ENCODE results near the gene CLEC10A. TPM values are rescaled to one million over a fixed set of nuclear protein-coding genes. Genes with fewer than 3 reads are reported as not detected.

CLEC10A gene
- polyA plus RNA-seq, 3 donors: 22.7 to 69.4 (median 61.9) TPM

- no peak overlapping the region for H3K4me2 ChIP-seq (replicated peaks; ENCODE audit: extremely low read depth, low read length, poor library complexity, severe bottlenecking)
- peaks cover 7% of the 10 kb centered on the region for H3K79me2 ChIP-seq (ENCODE audit: insufficient read depth, low read length)
- intact Hi-C loops (cut with micrococcal nuclease): no loop called here
- peaks cover 0 to 2% (median 0%) of the 10 kb centered on the region in 7 donors for H3K9me3 Mint-ChIP-seq
- peaks cover 39 to 72% of the 10 kb centered on the region in 2 donors for H3K36me3 Mint-ChIP-seq
- H3K4me3 ChIP-seq (replicated peaks in 1 of 3; ENCODE audit: low read depth in 2 of 3, low read length in 3 of 3): no peak overlapping the region
- peaks cover 38 to 49% of the 10 kb centered on the region in 2 donors for H3K4me1 ChIP-seq (ENCODE audit: control insufficient read depth in 1 of 2, insufficient read depth in 2 of 2, low read length in 2 of 2)
- H3K27ac Mint-ChIP-seq: peak overlapping the region in 4 of 7 donors; percentile 1 to 8 (median 1)
- TF ChIP-seq CTCF (IDR thresholded peaks at IDR 0.05): no peak
- H3K4me3 Mint-ChIP-seq: no peak overlapping the region
- H3K36me3 ChIP-seq (replicated peaks in 1 of 2; ENCODE audit: control insufficient read depth in 1 of 2, insufficient read depth in 2 of 2, low read length in 2 of 2): peaks cover 35 to 43% of the 10 kb centered on the region in 2 donors
- 78% methylated on average over 15 of the region's 20 CpGs for WGBS (ENCODE audit: insufficient coverage)
- DNase-seq: no peak
- no peaks in the 10 kb centered on the region for H3K9me3 ChIP-seq (replicated peaks in 1 of 2; ENCODE audit: control insufficient read depth in 1 of 2, insufficient read depth in 1 of 2, low read length in 2 of 2)
- H3K4me1 Mint-ChIP-seq: peaks cover 33% of the 10 kb centered on the region
- no peak overlapping the region for H2AFZ ChIP-seq (ENCODE audit: insufficient read depth, low read depth, low read length, poor library complexity, severe bottlenecking)
- peak overlapping the region in 1 of 2 donors; percentile 31 for H3K27ac ChIP-seq (ENCODE audit: low read depth in 1 of 2, low read length in 2 of 2)
- no peaks in the 10 kb centered on the region for H3K27me3 ChIP-seq (ENCODE audit: control insufficient read depth in 2 of 2, insufficient read depth in 2 of 2, low read length in 2 of 2)
- H3K27me3 Mint-ChIP-seq (ENCODE audit: low read depth in 3 of 3): peaks cover 0 to 2% (median under 1%) of the 10 kb centered on the region in 3 donors
- no peak overlapping the region for H3K9ac ChIP-seq (ENCODE audit: insufficient read depth, low read length, poor library complexity, severe bottlenecking)
- H4K20me1 ChIP-seq (ENCODE audit: insufficient read depth, low read length): no peaks in the 10 kb centered on the region
These were observed 27.1 kb upstream of the CLEC10A start for GRCh38 chr17:7107012-7107754.

GRCh38 chr17:7102421-7102820 is 22.4 kb upstream of the CLEC10A start:
- Mint-ChIP-seq H3K36me3 (peaks cover 38 to 65% of the 10 kb centered on the region in 2 donors), H3K27me3 (ENCODE audit: low read depth in 3 of 3) (peaks cover 0 to 2% (median 0%) of the 10 kb centered on the region in 3 donors), H3K9me3 (no peaks in the 10 kb centered on the region), H3K4me1 (peaks cover 45% of the 10 kb centered on the region), H3K4me3 (no peak overlapping the region), H3K27ac (no peak overlapping the region)
- no peak overlapping the region for H3K4me3 ChIP-seq (replicated peaks in 1 of 3; ENCODE audit: low read depth in 2 of 3, low read length in 3 of 3)
- peaks cover 34 to 46% of the 10 kb centered on the region in 2 donors for H3K36me3 ChIP-seq (replicated peaks in 1 of 2; ENCODE audit: control insufficient read depth in 1 of 2, insufficient read depth in 2 of 2, low read length in 2 of 2)
- H3K79me2 ChIP-seq (ENCODE audit: insufficient read depth, low read length): no peaks in the 10 kb centered on the region
- no peak overlapping the region for H3K4me2 ChIP-seq (replicated peaks; ENCODE audit: extremely low read depth, low read length, poor library complexity, severe bottlenecking)
- no peak for TF ChIP-seq CTCF (IDR thresholded peaks at IDR 0.05)
- no peak overlapping the region for H3K9ac ChIP-seq (ENCODE audit: insufficient read depth, low read length, poor library complexity, severe bottlenecking)
- H2AFZ ChIP-seq (ENCODE audit: insufficient read depth, low read depth, low read length, poor library complexity, severe bottlenecking): no peak overlapping the region
- intact Hi-C loops (cut with micrococcal nuclease): no loop called here
- no peak for DNase-seq
- no peaks in the 10 kb centered on the region for H3K9me3 ChIP-seq (replicated peaks in 1 of 2; ENCODE audit: control insufficient read depth in 1 of 2, insufficient read depth in 1 of 2, low read length in 2 of 2)
- no peaks in the 10 kb centered on the region for H3K27me3 ChIP-seq (ENCODE audit: control insufficient read depth in 2 of 2, insufficient read depth in 2 of 2, low read length in 2 of 2)
- WGBS (ENCODE audit: insufficient coverage): 91% methylated on average over 6 of the region's 6 CpGs
- no peaks in the 10 kb centered on the region for H4K20me1 ChIP-seq (ENCODE audit: insufficient read depth, low read length)
- peaks cover 34 to 48% of the 10 kb centered on the region in 2 donors for H3K4me1 ChIP-seq (ENCODE audit: control insufficient read depth in 1 of 2, insufficient read depth in 2 of 2, low read length in 2 of 2)
- no peak overlapping the region for H3K27ac ChIP-seq (ENCODE audit: low read depth in 1 of 2, low read length in 2 of 2)
